ENCODE measurements around the gene CPEB3.
"Not testable (repeated sequence)": the region's sequence is repeated elsewhere in the genome, so short reads cannot be mapped to it uniquely, and the experiment has no call there.

The CPEB3 gene

DNA sequence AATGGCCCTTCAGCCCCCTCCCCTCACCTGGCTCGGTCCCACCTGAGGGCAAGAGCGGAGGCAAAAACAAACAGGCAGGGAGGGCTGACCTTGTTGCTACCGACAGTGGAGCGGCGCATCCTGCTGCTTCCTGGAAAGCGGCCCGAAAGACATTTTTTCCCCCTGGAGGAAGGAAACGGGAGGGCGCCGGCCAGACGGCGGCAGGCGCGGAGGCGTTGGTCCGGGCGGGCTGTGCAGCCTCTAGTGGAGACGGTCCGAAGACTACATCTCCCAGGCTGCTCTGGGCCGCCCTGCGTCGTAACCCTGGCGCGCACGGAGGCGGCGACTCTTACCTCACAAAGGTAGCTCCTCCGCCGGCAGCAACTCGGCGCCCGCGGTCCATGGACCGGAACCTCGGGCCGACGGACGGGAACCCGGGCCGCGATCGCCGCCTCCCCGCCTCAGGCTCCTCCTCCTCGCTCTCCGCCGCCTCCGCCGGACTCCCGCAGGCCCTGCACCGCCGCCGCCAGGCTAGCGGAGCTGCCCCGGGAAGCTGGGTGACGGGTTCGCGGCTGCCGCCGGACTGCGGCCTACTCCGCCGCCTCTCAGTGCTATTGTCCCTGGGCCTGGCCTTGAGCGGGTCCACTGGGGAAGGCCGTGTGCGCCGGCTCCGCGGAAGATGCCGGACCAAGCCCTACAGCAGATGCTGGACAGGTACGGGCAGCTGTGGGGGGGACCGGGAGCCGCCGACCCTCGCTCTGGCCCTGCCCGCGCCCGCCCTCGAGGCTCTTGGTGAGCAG is at the start of gene CPEB3, which contains the start of gene MARCHF5:
TSS of gene CPEB3 (minus strand) at position 242 of the 779 bp plus-strand sequence. CDS start 50,728 bp downstream, outside the sequence.
TSS of gene MARCHF5 (plus strand) at position 331 of the 779 bp plus-strand sequence. CDS start at position 659, 328 bp downstream.
- peak; percentile 75 to 83 for DNase-seq (ENCODE audit: low read depth in 1 of 2, low spot score in 1 of 2)

- DNase-seq (ENCODE audit: low read depth in 1 of 2, low spot score in 1 of 2), result not testable (repeated sequence)
Observed at GRCh38 chr10:92329927-92330326, 39.0 kb upstream of the CPEB3 start.

DNA sequence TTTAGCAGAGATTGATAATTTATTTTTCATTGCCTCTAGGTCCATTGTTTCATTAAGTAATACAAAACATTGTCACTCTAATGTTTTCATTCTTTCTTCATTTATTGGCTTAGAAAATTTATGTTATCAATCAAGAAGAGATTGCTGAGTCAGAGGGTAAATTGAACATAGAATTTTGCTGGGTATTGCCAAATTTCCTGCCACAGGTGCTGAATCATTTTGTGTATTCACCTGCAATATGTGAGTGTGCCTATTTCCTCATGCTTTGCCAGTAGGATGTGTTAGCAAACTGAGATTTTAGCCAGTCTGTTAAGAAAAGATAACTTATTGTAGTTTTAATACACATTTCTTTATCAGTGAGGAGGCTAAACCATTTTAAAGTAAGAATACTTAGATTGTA is 38.1 kb upstream of the CPEB3 start:
- DNase-seq (ENCODE audit: low read depth in 1 of 2, low spot score in 1 of 2), result no peak

DNA sequence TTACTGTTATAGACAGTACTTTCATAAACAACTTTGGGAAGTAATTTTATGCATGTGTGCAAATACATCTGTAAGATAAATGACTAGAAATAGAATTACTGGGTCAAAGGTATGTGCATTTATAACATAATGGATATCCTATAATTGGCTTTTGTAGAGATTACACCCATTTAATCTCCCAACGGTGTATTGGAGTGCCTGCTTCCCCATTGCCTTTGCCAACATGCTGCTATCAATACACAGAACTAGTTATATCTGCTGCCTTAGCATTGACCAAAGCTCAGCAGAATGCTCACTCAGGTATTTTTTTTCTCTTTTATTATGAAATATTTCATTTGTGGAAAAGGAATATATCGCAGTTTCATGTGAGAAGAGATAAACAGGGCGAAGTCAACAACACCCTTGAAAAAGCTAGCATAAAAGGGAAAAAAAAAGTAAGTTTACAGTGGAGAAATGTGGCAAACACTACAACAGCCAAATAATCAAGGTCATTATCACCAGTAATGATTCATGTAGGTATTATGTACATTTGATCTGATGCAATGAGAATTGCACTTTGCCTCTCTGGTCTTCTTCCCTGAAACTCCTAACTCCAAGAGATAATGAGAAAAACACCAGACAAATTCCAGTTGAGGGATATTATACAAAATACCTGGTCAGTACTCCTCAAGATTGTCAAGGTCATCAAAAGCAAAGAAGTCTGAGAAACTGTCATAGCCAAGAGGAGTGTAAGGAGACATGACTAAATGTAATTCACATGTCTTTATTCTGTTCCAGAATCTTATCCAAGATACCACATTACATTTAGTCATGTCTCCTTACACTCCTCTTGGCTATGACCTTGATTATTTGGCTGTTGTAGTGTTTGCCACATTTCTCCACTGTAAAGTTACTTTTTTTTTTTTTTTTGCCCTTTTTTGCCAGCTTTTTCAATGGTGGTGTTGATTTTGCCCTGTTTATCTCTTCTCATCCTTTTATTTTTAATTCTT is 36.9 kb upstream of the CPEB3 start:
- no peak for DNase-seq (ENCODE audit: low read depth in 1 of 2, low spot score in 1 of 2)

GRCh38 chr10:92323079-92323478 is 32.2 kb upstream of the CPEB3 start:
- no peak for DNase-seq (ENCODE audit: low read depth in 1 of 2, low spot score in 1 of 2)

- DNase-seq (ENCODE audit: low read depth in 1 of 2, low spot score in 1 of 2), result no peak
Observed at GRCh38 chr10:92316610-92317009, 25.7 kb upstream of the CPEB3 start.

DNA sequence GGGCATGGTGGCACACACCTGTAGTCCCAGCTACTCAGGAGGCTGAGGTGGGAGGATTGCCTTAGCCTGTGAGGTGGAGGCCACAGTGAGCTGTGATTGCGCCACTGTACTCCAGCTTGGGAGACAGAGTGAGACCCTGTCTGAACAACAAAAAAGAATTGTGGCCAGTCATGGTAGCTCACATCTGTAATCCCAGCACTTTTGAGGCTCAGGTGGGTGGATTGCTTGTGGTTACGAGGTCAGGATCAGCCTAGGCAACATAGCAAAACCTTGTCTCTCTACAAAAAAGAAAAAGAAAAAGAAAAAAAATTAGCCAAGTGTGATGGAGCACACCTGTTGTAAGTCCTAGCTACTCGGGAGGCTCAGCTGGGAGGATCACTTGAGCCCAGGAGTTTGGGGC is 22.9 kb upstream of the CPEB3 start:
- no peak for DNase-seq (ENCODE audit: low read depth in 1 of 2, low spot score in 1 of 2)

DNA sequence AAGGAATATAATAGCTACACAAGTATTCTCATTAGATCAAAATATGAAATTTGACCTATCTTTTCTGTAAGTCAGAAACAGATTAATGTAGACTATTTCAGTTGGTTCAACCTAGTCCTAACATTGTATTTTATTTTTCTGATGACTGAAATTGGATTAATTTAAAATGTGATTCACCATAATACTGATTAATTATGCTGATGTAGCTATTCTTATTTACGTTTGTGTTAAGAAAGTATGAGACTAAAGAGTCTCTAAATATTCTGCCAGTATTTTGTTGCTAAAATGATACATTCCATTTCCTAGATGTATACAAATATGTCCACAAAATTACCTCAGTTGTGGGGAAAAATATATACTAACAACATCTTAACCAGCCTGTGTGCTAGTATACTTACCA is 18.4 kb upstream of the CPEB3 start:
- no peak for DNase-seq (ENCODE audit: low read depth in 1 of 2, low spot score in 1 of 2)

DNA sequence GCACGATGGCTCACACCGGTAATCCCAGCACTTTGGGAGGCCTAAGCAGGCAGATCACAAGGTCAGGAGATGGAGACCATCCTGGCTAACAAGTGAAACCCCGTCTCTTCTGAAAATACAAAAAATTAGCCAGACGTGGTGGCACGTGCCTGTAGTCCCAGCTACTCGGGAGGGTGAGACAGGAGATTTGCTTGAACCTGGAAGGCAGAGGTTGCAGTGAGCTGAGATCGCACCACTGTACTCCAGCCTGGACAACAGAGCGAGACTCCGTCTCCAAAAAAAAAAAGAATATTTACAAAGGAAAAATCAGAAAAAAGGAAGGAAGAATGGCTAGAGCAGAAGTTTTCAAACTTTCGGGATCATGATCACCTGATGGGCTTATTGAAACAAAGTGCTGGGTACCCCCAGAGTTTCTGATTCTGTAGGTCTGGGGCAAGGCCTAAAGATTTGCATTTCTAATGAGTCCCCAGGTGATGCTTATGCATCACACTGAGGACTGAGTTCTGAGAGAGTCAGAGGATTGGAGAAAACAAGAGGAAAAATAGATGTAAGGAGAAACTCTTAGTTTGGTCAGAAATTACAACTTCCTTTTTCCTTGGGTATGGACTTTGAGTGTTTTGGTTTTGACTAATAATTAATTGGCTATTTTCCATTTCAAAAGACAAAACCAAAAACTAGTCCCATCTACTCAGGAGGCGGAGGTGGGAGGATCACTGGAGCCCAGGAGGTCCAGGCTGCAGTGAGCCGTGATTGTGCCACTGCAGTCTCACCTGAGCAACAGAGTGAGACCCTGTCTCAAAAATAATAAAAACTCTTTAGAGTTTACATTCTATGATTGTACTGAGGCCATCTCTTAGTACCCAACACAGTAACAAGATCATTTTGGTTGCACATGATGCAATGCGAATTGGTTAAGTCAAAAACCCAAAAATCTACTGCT is 14.5 kb upstream of the CPEB3 start:
- DNase-seq (ENCODE audit: low read depth in 1 of 2, low spot score in 1 of 2), result no peak

DNA sequence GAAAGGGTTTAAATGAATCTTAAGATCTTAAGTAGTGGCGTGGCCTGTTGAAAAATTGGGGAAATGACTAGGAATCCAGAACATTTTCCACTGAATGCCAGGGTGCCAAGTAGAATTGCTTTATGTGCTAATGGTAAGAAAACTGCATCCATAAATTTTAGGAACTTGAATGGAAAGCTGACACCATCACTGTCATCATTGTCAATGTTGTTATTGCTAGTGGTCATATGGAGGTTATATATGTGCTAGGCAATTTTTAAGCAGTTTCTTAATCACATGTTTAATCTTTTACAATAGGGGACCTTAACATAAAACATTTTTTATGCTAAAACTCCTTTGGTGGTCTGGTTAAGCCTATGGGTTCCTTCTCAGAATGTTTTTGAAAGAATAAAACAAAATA is 13.2 kb upstream of the CPEB3 start:
- no peak for DNase-seq (ENCODE audit: low read depth in 1 of 2, low spot score in 1 of 2)

GRCh38 chr10:92303096-92303495 is 12.2 kb upstream of the CPEB3 start:
- DNase-seq (ENCODE audit: low read depth in 1 of 2, low spot score in 1 of 2), result no peak

DNA sequence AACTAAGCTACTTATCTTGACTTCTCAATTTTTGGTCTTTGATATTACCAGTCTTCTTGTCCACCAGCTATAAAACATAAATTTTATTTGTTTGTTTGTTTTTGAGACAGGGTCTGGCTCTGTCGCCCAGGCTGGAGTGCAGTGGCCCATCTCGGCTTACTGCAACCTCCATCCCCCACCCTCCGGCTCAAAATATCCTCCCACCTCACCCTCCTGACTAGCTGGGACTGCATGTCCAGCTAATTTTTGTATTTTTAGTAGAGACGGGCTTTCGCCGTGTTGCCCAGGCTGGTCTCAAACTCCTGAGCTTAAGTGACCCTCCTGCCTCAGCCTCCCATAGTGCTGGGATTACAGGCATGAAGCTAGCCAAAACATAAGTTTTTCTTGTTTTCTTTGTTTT is 7.6 kb upstream of the CPEB3 start:
- no peak for DNase-seq (ENCODE audit: low read depth in 1 of 2, low spot score in 1 of 2)

- DNase-seq (ENCODE audit: low read depth in 1 of 2, low spot score in 1 of 2), result peak in 1 of 2 donors; percentile 18
Observed at GRCh38 chr10:92291921-92292845, 1.3 kb upstream of the CPEB3 start.

DNA sequence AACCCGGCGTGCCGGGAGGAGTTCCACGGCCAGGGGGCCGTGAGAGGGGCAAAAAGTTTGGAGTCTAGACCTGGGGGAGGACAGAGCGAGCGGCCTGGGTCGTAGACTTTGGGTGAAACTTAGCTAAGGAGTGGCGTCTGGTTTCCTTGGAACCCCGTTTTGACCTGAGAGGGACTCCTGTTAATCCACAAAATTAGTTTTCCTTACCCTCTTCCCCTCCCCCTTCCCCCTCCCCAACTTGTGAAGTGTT is 663 bp upstream of the CPEB3 start:
- no peak for DNase-seq (ENCODE audit: low read depth in 1 of 2, low spot score in 1 of 2)

DNA sequence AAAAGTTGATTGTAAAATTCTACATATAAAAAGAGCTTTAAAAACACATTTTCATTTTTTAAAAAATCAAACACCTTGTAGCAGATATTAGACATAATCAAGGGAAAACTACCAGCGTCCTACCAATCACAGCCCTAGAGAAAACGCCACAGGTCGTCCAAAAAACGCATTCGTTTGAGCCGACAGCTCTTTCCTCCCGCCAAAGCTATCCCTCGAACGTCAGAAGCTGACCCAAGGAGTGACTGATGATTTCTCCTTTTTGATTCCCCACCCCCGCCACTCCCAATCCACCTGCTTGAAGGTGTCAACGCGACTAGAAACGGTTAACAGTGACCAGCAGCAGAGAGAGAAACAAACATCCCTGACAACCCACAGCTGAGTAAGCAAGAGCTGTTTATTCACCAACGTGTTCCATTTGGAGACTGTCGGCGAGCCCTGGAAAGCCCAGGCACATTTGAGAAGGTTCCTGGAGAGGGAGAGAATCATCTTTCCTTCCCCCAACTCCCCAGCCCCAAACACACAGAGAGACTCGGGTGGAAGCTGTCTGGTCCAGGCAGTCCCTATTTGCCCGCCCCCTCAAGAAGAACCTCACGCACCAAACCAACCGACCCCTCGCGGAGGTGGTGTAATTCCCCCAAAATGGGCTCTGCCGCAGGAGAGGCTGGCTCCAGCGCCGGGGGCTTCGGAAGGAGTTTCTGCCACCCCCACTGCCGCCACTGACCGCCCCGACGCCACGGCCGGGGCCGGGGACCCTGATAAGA is 622 bp downstream of the CPEB3 start:
- DNase-seq (ENCODE audit: low read depth in 1 of 2, low spot score in 1 of 2), result peak in 1 of 2 donors; percentile 6

DNA sequence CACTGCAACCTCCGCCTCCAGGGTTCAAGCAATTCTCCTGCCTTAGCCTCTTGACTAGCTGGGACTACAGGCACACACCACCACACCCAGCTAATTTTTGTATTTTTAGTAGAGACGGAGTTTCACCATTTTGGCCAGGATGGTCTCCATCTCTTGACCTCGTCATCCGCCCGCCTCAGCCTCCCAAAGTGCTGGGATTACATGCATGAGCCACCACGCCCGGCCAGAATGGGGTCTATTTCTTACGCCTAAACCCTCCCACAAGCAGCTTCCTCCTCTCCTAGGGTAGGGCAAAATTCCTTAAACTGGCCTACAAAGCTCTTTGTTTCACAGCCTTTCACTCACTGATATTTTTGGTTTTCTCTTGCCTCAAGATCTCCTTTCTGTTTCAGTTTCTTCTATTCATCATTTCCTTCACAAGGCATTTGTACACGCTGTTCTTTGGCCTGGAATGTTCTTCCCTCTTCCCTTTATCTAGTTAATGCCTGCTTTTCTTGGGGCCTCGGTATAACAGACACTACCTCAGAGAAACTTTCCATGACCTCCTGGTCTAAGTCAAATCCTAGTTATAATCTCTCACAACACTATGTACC is 6.7 kb downstream of the CPEB3 start:
- DNase-seq (ENCODE audit: low read depth in 1 of 2, low spot score in 1 of 2), result no peak

DNA sequence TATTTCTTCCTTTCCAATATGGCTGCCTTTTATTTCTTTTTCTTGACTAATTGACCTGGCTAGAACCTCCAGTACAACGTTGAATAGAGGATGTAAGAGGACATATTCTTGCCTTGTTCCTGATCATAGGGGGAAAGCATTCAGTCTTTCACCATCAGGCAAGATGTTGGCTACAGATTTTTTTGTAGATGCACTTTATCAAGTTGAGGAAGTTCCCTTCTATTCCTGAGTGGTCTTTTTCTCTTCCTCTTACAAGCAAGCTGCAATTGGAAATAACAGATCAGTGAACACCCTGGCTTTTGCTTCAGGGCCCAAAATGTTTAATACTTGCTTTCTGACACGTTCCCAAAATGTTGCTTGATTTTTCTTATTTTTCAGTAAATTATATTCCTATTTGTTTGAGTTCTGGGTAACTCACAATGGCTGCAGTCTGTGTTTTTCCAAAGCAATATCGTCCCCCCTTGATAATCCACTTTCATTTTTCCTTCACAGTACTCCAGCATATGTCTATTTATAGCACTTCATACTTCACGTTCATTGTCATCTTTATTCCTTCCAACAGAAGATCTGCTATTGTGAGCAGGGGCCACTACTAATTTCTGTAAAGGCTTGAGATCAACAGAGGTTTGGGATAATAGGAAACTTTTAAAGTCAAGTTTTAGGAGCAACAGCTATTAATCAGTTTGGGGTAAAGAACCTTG is 11.7 kb downstream of the CPEB3 start:
- no peak for DNase-seq (ENCODE audit: low read depth in 1 of 2, low spot score in 1 of 2)

GRCh38 chr10:92274071-92274470 is 16.8 kb downstream of the CPEB3 start:
- no peak for DNase-seq (ENCODE audit: low read depth in 1 of 2, low spot score in 1 of 2)
